Mesenteric fat pad (tissue), 1 donor: Measurements from ENCODE around the gene SHB. TPM values are rescaled to one million over a fixed set of nuclear protein-coding genes. Genes with fewer than 3 reads are reported as not detected.

Source experiments
- DNase-seq: peaks from one replicate; pipeline ENCODE4 v3.0.0-alpha.2; 2020; ENCODE audit warnings: low spot score
- total RNA-seq: library from RNA; stranded (reverse); fragmentation: NEBNext Ultra II Directional; extraction: Animal tissue kit (Norgen Biotek cat#: 25700); gene quantifications from one replicate; pipeline ENCODE4 v1.2.1, GENCODE V29; 2021
- donor health status: DM: yes; HTN: yes; CAD: no.

SHB gene
- total RNA-seq, 1 donor from 2014 or later: 19.3 TPM

GRCh38 chr9:38043931-38044623 lies 24.9 kb downstream of the SHB start:
- DNase-seq: no peak

DNA sequence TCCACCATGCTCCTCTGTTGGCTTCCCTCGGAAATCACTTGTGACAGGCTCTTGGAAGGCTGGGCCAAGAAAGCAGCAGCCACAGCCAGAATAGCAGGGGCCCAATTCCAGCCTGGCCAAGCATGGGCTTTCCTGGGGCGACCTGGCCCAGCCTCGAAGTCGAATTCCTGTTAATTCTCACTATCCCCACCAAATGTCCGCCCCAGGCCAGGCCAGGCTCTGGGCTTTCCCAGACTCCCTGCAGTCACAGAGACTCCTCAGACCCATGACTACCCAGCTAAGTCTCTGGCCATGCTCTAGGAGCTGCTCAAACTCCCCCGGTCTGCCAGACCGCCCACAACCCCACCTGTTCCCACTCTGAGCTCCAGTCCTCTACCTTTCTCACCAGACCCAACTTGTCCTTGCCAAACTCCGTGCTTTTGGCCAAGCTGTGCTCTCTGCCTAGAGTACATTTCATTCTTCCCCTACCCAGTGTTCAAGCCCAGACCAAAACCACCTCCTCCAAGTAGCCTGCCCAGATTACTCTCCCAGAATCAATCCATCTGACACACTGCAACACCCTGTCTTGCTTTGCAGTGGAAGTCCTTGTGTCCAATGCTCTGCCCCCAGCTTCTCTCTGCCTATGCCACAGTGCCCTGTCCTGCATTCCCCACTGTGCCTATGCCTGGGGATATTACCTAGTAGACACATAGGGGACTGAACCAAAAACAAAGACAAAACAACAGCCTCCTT lies 26.2 kb downstream of the SHB start:
- no peak for DNase-seq

DNA sequence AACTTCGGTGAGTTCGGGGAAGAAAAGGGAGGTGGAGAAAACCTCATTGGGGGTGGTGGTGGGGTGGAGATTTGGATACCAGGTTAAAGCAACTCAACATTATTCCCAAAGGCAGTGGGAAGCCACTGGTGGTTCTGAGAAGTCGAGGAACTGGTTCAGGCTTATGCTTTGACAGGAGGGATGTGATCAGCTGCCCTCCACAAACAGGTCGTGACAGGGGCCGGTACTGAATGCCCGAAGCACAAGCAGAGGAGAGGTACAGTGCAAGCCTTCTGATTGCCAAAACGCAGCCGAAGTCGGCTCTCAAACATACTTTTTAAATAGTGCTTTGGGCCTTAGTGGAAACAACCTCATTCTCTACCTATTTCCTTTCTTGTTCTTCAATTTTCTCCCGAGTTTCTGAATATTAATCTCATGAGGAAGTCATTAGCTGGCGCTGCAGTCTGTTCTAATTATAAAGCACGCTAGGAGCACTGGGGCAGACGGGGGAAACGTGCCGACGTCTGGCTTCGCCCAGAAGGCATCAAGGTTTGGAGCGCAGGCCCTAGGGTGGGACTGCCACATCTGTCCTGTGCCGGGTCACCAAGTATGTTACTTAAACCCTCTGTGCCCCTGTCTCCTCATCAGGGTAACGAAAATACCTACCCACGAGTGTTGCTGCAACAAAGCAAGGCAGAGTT lies 27.3 kb downstream of the SHB start:
- DNase-seq: no peak

DNA sequence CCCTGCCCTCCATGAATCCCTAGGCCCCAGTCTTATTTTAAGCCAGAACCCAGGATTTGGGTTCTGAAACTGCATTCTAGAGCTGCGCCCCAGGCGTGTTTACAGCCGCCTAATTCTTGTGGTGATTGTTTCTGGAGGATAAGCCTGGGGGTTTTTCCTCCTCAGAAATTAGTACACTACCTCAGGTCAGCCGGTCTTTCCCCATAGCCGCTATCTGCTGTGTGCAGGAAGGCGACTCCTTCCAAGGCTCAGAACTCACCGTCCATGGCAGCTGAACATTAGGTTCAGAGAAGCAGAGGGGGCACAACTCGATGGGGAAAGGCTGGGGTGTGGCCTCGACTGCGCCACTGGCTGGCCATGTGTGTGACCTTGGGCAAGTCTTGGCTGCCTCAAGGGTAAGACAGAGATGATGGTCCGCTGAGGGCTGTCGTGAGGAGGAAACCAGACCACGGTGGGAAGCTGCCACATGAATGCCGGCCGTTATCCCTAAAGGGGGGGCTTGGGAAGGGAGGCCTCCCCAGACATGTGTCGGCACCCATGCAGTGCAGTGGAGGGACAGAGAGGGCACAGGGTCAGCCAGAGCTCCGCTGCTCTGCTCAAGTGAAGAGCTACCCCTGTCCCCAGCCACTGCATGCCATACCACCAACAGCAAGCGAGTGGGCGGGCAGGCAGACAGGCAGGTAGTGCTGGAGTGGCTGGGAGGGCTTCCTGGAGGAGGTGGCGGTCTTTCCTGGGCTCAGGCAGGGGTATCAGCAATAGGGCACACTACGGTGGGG lies 28.9 kb downstream of the SHB start:
- DNase-seq: no peak

- DNase-seq: no peak
These were observed 29.7 kb downstream of the SHB start for GRCh38 chr9:38039090-38039906.

GRCh38 chr9:38038307-38039089 lies 30.5 kb downstream of the SHB start:
- DNase-seq: no peak

GRCh38 chr9:38037981-38038306 lies 31.1 kb downstream of the SHB start:
- DNase-seq: no peak

DNA sequence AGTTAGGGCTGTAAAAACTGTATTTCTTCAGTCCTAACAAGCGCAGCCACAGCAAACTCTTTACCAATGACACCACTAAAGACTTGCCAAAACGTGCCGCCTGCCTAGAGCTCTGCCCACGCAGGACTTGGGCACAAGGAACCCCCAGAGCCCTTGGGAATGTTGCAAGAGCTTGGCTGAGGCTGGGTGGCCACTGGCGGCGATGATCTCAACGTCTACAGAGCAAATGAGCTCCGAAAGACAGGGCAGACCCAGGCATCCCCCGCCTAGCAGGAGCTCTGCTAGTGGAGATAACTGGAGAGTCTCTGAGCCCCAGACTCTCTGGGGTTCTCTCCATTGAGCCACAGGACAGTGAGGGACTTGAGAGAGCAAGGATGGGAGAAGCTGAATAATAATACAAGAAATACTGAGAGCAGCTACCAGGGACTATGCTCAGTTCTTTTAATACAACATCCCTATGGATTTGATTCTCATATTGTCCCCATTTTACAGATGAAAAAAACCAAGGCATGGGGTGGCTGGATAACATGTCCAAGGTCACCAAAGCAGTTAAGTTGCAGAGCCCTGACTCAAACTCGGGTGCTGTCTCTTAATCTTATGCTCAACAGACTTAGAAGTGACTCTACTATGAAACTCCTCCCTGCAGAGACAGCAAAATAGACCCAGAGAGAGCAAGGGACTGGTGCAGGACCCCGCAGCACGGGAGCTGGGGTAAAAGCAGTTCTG lies 32.5 kb downstream of the SHB start:
- no peak for DNase-seq

- DNase-seq: no peak
These were observed 33.2 kb downstream of the SHB start for GRCh38 chr9:38035873-38036272.

DNA sequence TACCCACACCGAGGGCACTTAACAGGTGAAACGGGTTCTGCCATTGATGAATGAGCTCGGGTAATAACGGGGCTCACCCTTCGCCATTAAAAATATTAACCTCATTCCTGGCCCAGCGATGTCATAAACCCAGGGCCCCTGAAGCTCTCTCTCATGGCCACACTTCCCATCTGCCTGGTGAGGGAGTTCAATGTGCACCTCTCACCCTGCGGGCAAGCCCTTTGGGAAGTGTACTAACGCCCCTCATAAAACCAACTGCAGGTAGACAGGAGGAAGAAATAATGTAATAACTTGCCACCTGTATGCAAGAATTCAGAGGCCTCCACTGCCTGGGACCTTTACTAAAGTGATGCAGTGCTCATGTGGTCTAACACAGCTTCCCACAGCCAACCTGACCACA lies 35.1 kb downstream of the SHB start:
- no peak for DNase-seq

- DNase-seq: no peak
These were observed 36.5 kb downstream of the SHB start for GRCh38 chr9:38032266-38033110.

- DNase-seq: no peak
These were observed 37.4 kb downstream of the SHB start for GRCh38 chr9:38031594-38031993.

DNA sequence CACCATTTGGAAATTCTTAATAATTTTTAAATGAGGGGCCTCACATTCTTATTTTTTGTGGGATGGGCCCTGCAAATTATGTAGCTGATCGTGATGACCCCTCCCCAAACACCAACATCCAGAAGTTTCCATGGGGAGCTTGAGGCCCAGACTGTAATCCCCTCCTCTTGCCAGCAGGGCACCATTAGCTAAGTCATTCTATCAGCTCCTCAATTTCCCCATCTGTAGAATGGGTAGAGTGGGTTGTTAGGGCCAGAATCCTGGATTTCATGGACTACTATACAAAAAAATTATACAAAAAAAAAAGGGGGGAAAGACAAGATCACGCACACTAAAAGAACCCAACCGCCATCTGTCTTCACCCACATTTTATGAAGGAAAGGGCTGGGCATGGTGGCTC lies 38.4 kb downstream of the SHB start:
- DNase-seq: no peak

- DNase-seq: no peak
These were observed 39.0 kb downstream of the SHB start for GRCh38 chr9:38029915-38030638.

- DNase-seq: no peak
These were observed 41.3 kb downstream of the SHB start for GRCh38 chr9:38027714-38028113.

GRCh38 chr9:38026840-38027527 lies 42.0 kb downstream of the SHB start:
- no peak for DNase-seq
